IPS DF 6.9 (cell line): ENCODE results near the gene RASSF8.

Experiments
- DNase-seq: peaks from one replicate; pipeline ENCODE4 v3.0.0-alpha.2; 2013; ENCODE audit warnings: low read depth, low spot score
- H3K27ac ChIP-seq: one replicate; pipeline ENCODE4 v1.5.1; 2013; ENCODE audit warnings: low read length, control low read depth
- H3K27me3 ChIP-seq: 2 replicates; pipeline ENCODE4 v1.6.1; 2013; ENCODE audit warnings: mild to moderate bottlenecking, low read length; ENCODE audit not compliant: control insufficient read depth, insufficient read depth
- H3K36me3 ChIP-seq: 2 replicates; pipeline ENCODE4 v1.6.1; 2013; ENCODE audit warnings: low read length; ENCODE audit not compliant: control insufficient read depth, insufficient read depth
- H3K4me1 ChIP-seq: 2 replicates; pipeline ENCODE4 v1.6.1; 2013; ENCODE audit warnings: low read length; ENCODE audit not compliant: control insufficient read depth, insufficient read depth
- H3K4me3 ChIP-seq: 2 replicates; pipeline ENCODE4 v1.5.1; 2013; ENCODE audit warnings: mild to moderate bottlenecking, low read length
- H3K9me3 ChIP-seq: 2 replicates; pipeline ENCODE4 v1.6.1; 2013; ENCODE audit warnings: low read length, inconsistent platforms; ENCODE audit not compliant: control insufficient read depth, insufficient read depth
- WGBS: extraction: QIAGEN DNeasy Blood & Tissue Kit; methylation state at CpG from one replicate; pipeline ENCODE4 v1.1.7; 2013; ENCODE audit warnings: mixed read lengths, missing lambda C conversion rate; ENCODE audit not compliant: insufficient read length, insufficient coverage; 5-methylcytosine and 5-hydroxymethylcytosine counted together

RASSF8 gene

GRCh38 chr12:25977047-25977446, 18.6 kb downstream of the RASSF8 start:
- H3K9me3 ChIP-seq = no peaks in the 10 kb centered on the region
- DNase-seq = no peak
- WGBS = no CpG with 5 or more reads among the region's 5 CpGs
- no peak overlapping the region for H3K4me3 ChIP-seq
- H3K4me1 ChIP-seq = peaks cover 3% of the 10 kb centered on the region; the same call in 1 of the 2 replicates
- H3K27ac ChIP-seq = no peak overlapping the region
- H3K27me3 ChIP-seq = no peaks in the 10 kb centered on the region
- no peaks in the 10 kb centered on the region for H3K36me3 ChIP-seq

- Histone ChIP-seq H3K4me1 (peaks cover 3% of the 10 kb centered on the region; the same call in 1 of the 2 replicates), H3K4me3 (no peak overlapping the region), H3K27me3 (no peaks in the 10 kb centered on the region), H3K27ac (no peak overlapping the region), H3K36me3 (no peaks in the 10 kb centered on the region), H3K9me3 (no peaks in the 10 kb centered on the region)
- WGBS = no CpG with 5 or more reads among the region's 4 CpGs
- no peak for DNase-seq
These were observed 20.6 kb downstream of the RASSF8 start for GRCh38 chr12:25979059-25979458.

- Histone ChIP-seq H3K27ac (no peak overlapping the region), H3K4me1 (peaks cover 3% of the 10 kb centered on the region; the same call in 1 of the 2 replicates), H3K36me3 (no peaks in the 10 kb centered on the region), H3K4me3 (no peak overlapping the region), H3K27me3 (no peaks in the 10 kb centered on the region), H3K9me3 (no peaks in the 10 kb centered on the region)
- DNase-seq = no peak
- no CpG with 5 or more reads among the region's 2 CpGs for WGBS
These were observed 21.1 kb downstream of the RASSF8 start for GRCh38 chr12:25979563-25979962.

- Histone ChIP-seq H3K27me3 (no peaks in the 10 kb centered on the region), H3K9me3 (no peaks in the 10 kb centered on the region), H3K27ac (no peak overlapping the region), H3K4me1 (peaks cover 4% of the 10 kb centered on the region; the same call in 1 of the 2 replicates), H3K4me3 (no peak overlapping the region), H3K36me3 (no peaks in the 10 kb centered on the region)
- no peak for DNase-seq
- WGBS = no CpG with 5 or more reads among the region's 4 CpGs
These were observed 21.6 kb downstream of the RASSF8 start for GRCh38 chr12:25980035-25980434.

GRCh38 chr12:25981597-25981996, 23.1 kb downstream of the RASSF8 start:
- WGBS = no CpG with 5 or more reads among the region's 3 CpGs
- Histone ChIP-seq H3K9me3 (no peaks in the 10 kb centered on the region), H3K27ac (no peak overlapping the region), H3K4me1 (peaks cover 4% of the 10 kb centered on the region; the same call in 1 of the 2 replicates), H3K36me3 (no peaks in the 10 kb centered on the region), H3K4me3 (no peak overlapping the region), H3K27me3 (no peaks in the 10 kb centered on the region)
- no peak for DNase-seq

GRCh38 chr12:25982416-25982815, 23.9 kb downstream of the RASSF8 start:
- Histone ChIP-seq H3K36me3 (no peaks in the 10 kb centered on the region), H3K4me1 (peaks cover 4% of the 10 kb centered on the region; the same call in 1 of the 2 replicates), H3K27ac (no peak overlapping the region), H3K27me3 (no peaks in the 10 kb centered on the region), H3K9me3 (no peaks in the 10 kb centered on the region), H3K4me3 (no peak overlapping the region)
- no peak for DNase-seq
- WGBS = no CpG with 5 or more reads among the region's 1 CpG

- DNase-seq = no peak
- Histone ChIP-seq H3K27me3 (no peaks in the 10 kb centered on the region), H3K4me1 (peaks cover 4% of the 10 kb centered on the region; the same call in 1 of the 2 replicates), H3K27ac (no peak overlapping the region), H3K4me3 (no peak overlapping the region), H3K36me3 (no peaks in the 10 kb centered on the region), H3K9me3 (no peaks in the 10 kb centered on the region)
- WGBS = no CpG with 5 or more reads among the region's 4 CpGs
These were observed 25.1 kb downstream of the RASSF8 start for GRCh38 chr12:25983625-25984024.

- no CpG with 5 or more reads among the region's 2 CpGs for WGBS
- H3K27ac ChIP-seq = no peak overlapping the region
- H3K36me3 ChIP-seq = no peaks in the 10 kb centered on the region
- H3K9me3 ChIP-seq = no peaks in the 10 kb centered on the region
- peaks cover 1% of the 10 kb centered on the region; the same call in 1 of the 2 replicates for H3K4me1 ChIP-seq
- no peaks in the 10 kb centered on the region for H3K27me3 ChIP-seq
- no peak overlapping the region for H3K4me3 ChIP-seq
- no peak for DNase-seq
These were observed 26.3 kb downstream of the RASSF8 start for GRCh38 chr12:25984759-25985158.

- no peak for DNase-seq
- Histone ChIP-seq H3K4me1 (peaks cover 1% of the 10 kb centered on the region; the same call in 1 of the 2 replicates), H3K4me3 (no peak overlapping the region), H3K27ac (no peak overlapping the region), H3K27me3 (no peaks in the 10 kb centered on the region), H3K36me3 (no peaks in the 10 kb centered on the region), H3K9me3 (no peaks in the 10 kb centered on the region)
- WGBS = no CpG with 5 or more reads among the region's 8 CpGs
These were observed 27.1 kb downstream of the RASSF8 start for GRCh38 chr12:25985316-25986175.

- Histone ChIP-seq H3K9me3 (no peaks in the 10 kb centered on the region), H3K36me3 (no peaks in the 10 kb centered on the region), H3K4me1 (peaks cover 1% of the 10 kb centered on the region; the same call in 1 of the 2 replicates), H3K4me3 (no peak overlapping the region), H3K27ac (no peak overlapping the region), H3K27me3 (no peaks in the 10 kb centered on the region)
- no peak for DNase-seq
These were observed 27.7 kb downstream of the RASSF8 start for GRCh38 chr12:25986180-25986579.

- no peaks in the 10 kb centered on the region for H3K27me3 ChIP-seq
- WGBS = no CpG with 5 or more reads among the region's 2 CpGs
- H3K36me3 ChIP-seq = no peaks in the 10 kb centered on the region
- H3K4me1 ChIP-seq = peaks cover 5% of the 10 kb centered on the region
- H3K4me3 ChIP-seq = no peak overlapping the region
- no peaks in the 10 kb centered on the region for H3K9me3 ChIP-seq
- DNase-seq = no peak
- no peak overlapping the region for H3K27ac ChIP-seq
These were observed 30.0 kb downstream of the RASSF8 start for GRCh38 chr12:25988505-25988904.
